Naive thymus-derived CD4-positive, alpha-beta T cell (primary cell): ENCODE results near the gene NACC1. TPM values are rescaled to one million over a fixed set of nuclear protein-coding genes. Genes with fewer than 3 reads are reported as not detected.
"Not testable (repeated sequence)": the region's sequence is repeated elsewhere in the genome, so short reads cannot be mapped to it uniquely, and the experiment has no call there.

Source experiments
- ATAC-seq: fragments of 150-1000 bp; cut with Tn5 transposase; 2 replicates; pipeline ENCODE4 v1.10.0; 2021; ENCODE audit warnings: mild to moderate bottlenecking, moderate library complexity
- CTCF ChIA-PET: fragments of 350-600 bp; sonication (Branson Sonifier 250); formaldehyde crosslinking; loops from one replicate; lab custom pipeline; 2021; ENCODE audit warnings: antibody characterized with exemption; lab: Charles Lee
- POLR2A ChIA-PET: fragments of 350-600 bp; sonication (Branson Sonifier 250); formaldehyde crosslinking; loops from one replicate; lab custom pipeline; 2021; ENCODE audit warnings: antibody characterized with exemption, inconsistent platforms; lab: Charles Lee
- DNase-seq, 9 donors: peaks; one replicate each; pipeline versions ENCODE4 v3.0.0 to v3.0.0-alpha.2; 2020 to 2022; ENCODE audit warnings: mixed read lengths in 1 of 9
- H3K27ac ChIP-seq: one replicate; pipeline ENCODE4 v1.7.0; 2013; ENCODE audit warnings: mild to moderate bottlenecking, low read depth, low read length, moderate library complexity
- H3K27me3 ChIP-seq, 2 donors: one replicate each; pipeline ENCODE4 v1.7.0; 2013; ENCODE audit warnings: low read length in 2 of 2, mild to moderate bottlenecking in 2 of 2, moderate library complexity in 2 of 2; ENCODE audit not compliant: control insufficient read depth in 2 of 2, insufficient read depth in 2 of 2
- H3K36me3 ChIP-seq, 3 experiments: 1 replicate in 2 of 3; 2 replicates in 1 of 3; pipeline ENCODE4 v1.7.0; 2013; ENCODE audit warnings: low read length in 3 of 3, mild to moderate bottlenecking in 3 of 3, moderate library complexity in 1 of 3; ENCODE audit not compliant: insufficient read depth in 3 of 3, control insufficient read depth in 2 of 3
- H3K4me1 ChIP-seq, 2 donors: one replicate each; pipeline ENCODE4 v1.7.0; 2013; ENCODE audit warnings: low read length in 2 of 2, mild to moderate bottlenecking in 2 of 2, moderate library complexity in 1 of 2; ENCODE audit not compliant: control insufficient read depth in 2 of 2, insufficient read depth in 2 of 2
- H3K4me3 ChIP-seq: 2 replicates; pipeline ENCODE4 v1.7.0; 2013; ENCODE audit warnings: mild to moderate bottlenecking, low read length
- H3K9me3 ChIP-seq, 3 experiments: 1 replicate in 2 of 3; 2 replicates in 1 of 3; pipeline ENCODE4 v1.7.0; 2013; ENCODE audit warnings: low read length in 3 of 3; ENCODE audit not compliant: control insufficient read depth in 2 of 3
- H3K27ac Mint-ChIP-seq, 9 donors: one replicate each; pipeline ENCODE4 v1.8.0; 2020 to 2022; ENCODE audit warnings: mixed read lengths in 9 of 9, mild to moderate bottlenecking in 8 of 9, moderate library complexity in 5 of 9, inconsistent platforms in 2 of 9
- H3K27me3 Mint-ChIP-seq, 5 donors: one replicate each; pipeline ENCODE4 v1.8.0; 2021 to 2022; ENCODE audit warnings: mixed read lengths in 5 of 5, mild to moderate bottlenecking in 1 of 5
- H3K36me3 Mint-ChIP-seq, 5 donors: one replicate each; pipeline ENCODE4 v1.8.0; 2020 to 2022; ENCODE audit warnings: mixed read lengths in 5 of 5, mild to moderate bottlenecking in 3 of 5, inconsistent platforms in 1 of 5
- H3K4me1 Mint-ChIP-seq, 7 donors: one replicate each; pipeline ENCODE4 v1.8.0; 2020 to 2022; ENCODE audit warnings: mixed read lengths in 7 of 7, mild to moderate bottlenecking in 3 of 7, inconsistent platforms in 1 of 7
- H3K4me3 Mint-ChIP-seq, 10 donors: one replicate each; pipeline ENCODE4 v1.8.0; 2020 to 2022; ENCODE audit warnings: mild to moderate bottlenecking in 10 of 10, mixed read lengths in 10 of 10, moderate library complexity in 6 of 10, inconsistent platforms in 2 of 10
- H3K9me3 Mint-ChIP-seq, 11 donors: one replicate each; pipeline ENCODE4 v1.8.0; 2020 to 2022; ENCODE audit warnings: mixed read lengths in 11 of 11, mild to moderate bottlenecking in 4 of 11, inconsistent platforms in 1 of 11, moderate library complexity in 1 of 11
- intact Hi-C, 2 donors: fragments of 100-400 bp; cut with micrococcal nuclease; formaldehyde crosslinking; loops; one replicate each; pipeline ENCODE4 v1.15.1; 2023
- polyA plus RNA-seq, 2 donors: library from polyadenylated mRNA; unstranded; fragments of 300-500 nt; fragmentation: Illumina TruSeq; gene quantifications; one replicate each; pipeline ENCODE4 v1.2.3, GENCODE V29; 2021
- total RNA-seq, 6 experiments: library from RNA in 5 of 6; stranded (reverse) in 5 of 6; gene quantifications; 1 replicate in 5 of 6; 2 replicates in 1 of 6; pipeline ENCODE4 v1.2.3 and lab custom pipeline; 2021 to 2026

NACC1 gene
- total and polyA plus RNA-seq, 7 experiments from 2014 or later, result 1.7 to 72.7 (median 20.7) TPM

- Mint-ChIP-seq H3K27ac (peak overlapping the region; percentile 92 to 100 (median 98)), H3K4me1 (peaks cover 40 to 72% (median 52%) of the 10 kb centered on the region in 7 donors), H3K36me3 (peaks cover 0 to 10% (median 0%) of the 10 kb centered on the region in 5 donors), H3K9me3 (peaks cover 0 to 2% (median 0%) of the 10 kb centered on the region in 11 donors), H3K4me3 (peak overlapping the region; percentile 79 to 90 (median 84)), H3K27me3 (no peaks in the 10 kb centered on the region)
- no peak for ATAC-seq
- Histone ChIP-seq H3K27me3 (no peaks in the 10 kb centered on the region), H3K4me3 (peak overlapping the region; percentile 41), H3K9me3 (no peaks in the 10 kb centered on the region), H3K27ac (peak overlapping the region; percentile 76), H3K36me3 (no peaks in the 10 kb centered on the region), H3K4me1 (peaks cover 48 to 58% of the 10 kb centered on the region in 2 donors)
- no peak for DNase-seq
- CTCF ChIA-PET, result interaction anchor here (0.7 to 1.2 kb wide), 3 partner anchors 9 to 104 kb away, joined by 3 to 6 read pairs (median 3); no protein-coding TSS in a partner anchor
- POLR2A ChIA-PET, result interaction anchor here (0.7 to 19.6 kb wide), 6 partner anchors 7 to 21 kb away, joined by 3 to 283 read pairs (median 8); no protein-coding TSS in a partner anchor
- intact Hi-C loops, result no loop called here
Observed at GRCh38 chr19:13173139-13173737, 55.2 kb downstream of the NACC1 start.

DNA sequence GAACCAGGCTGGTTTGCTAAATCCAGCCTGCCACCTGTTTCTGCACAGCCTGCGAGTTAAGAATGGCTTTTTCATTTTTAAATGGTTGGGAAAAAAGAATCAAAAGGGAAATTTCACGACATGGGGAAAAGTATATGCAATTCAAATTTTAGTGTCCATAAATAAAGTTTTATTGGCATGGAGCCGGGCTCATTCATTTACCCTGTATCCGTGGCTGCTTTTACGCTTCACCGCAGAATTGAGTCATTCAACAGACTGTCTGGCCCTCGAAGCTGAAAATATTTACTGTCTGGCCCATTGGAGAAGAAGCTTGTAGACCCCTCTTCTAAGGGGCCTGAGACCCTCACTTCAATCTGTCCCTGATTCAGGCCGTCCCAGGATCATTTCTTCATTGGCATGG lies 58.3 kb downstream of the NACC1 start:
- ChIA-PET CTCF (interaction anchor here (0.6 to 2.3 kb wide), 3 partner anchors 19 to 24 kb away, joined by 3 to 8 read pairs (median 8); no protein-coding TSS in a partner anchor), POLR2A (interaction anchor here (1.8 to 19.6 kb wide), 4 partner anchors 9 to 21 kb away, joined by 4 to 263 read pairs (median 11); no protein-coding TSS in a partner anchor)
- Histone ChIP-seq H3K4me1 (peaks cover 29 to 41% of the 10 kb centered on the region in 2 donors), H3K27me3 (no peaks in the 10 kb centered on the region), H3K36me3 (no peaks in the 10 kb centered on the region), H3K9me3 (no peaks in the 10 kb centered on the region), H3K4me3 (no peak overlapping the region), H3K27ac (no peak overlapping the region)
- Mint-ChIP-seq H3K4me1 (peaks cover 23 to 63% (median 46%) of the 10 kb centered on the region in 7 donors), H3K27me3 (no peaks in the 10 kb centered on the region), H3K27ac (peak overlapping the region in 8 of 9 donors; percentile 17 to 90 (median 63)), H3K9me3 (peaks cover 0 to 2% (median 0%) of the 10 kb centered on the region in 11 donors), H3K4me3 (no peak overlapping the region), H3K36me3 (peaks cover 0 to 3% (median 0%) of the 10 kb centered on the region in 5 donors)
- DNase-seq (no peak), ATAC-seq (no peak)
- intact Hi-C loops, result no loop called here

DNA sequence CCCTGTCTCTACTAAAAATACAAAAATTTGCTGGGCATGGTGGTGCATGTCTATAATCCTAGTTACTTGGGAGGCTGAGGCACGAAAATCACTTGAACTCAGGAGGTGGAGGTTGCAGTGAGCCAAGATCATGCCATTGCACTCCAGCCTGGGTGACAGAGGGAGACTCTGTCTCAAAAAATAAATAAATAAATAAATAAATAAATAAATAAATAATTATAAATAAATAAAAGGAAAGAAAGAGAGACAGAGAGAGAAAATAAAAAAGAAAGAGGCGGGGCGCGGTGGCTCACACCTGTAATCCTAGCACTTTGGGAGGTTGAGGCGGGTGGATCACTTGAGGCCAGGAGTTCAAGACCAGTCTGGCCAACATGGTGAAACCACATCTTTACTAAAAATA lies 59.5 kb downstream of the NACC1 start:
- H3K4me3 Mint-ChIP-seq, H3K27me3 Mint-ChIP-seq, H3K36me3 ChIP-seq, DNase-seq, intact Hi-C loops, H3K4me3 ChIP-seq, ATAC-seq, H3K27me3 ChIP-seq, H3K36me3 Mint-ChIP-seq, H3K9me3 ChIP-seq, H3K27ac ChIP-seq, H3K9me3 Mint-ChIP-seq: not testable (repeated sequence)
- Mint-ChIP-seq H3K27ac (peak overlapping the region in 2 of 9 donors; percentile 58 to 90), H3K4me1 (peaks cover 13 to 60% (median 44%) of the 10 kb centered on the region in 7 donors)
- ChIA-PET POLR2A (interaction anchor here (1.0 to 19.6 kb wide), 4 partner anchors 11 to 38 kb away, joined by 4 to 263 read pairs (median 5); no protein-coding TSS in a partner anchor), CTCF (interaction anchor here (0.8 kb wide), 1 partner anchor 22 kb away, joined by 3 read pairs; no protein-coding TSS in a partner anchor)
- H3K4me1 ChIP-seq, result peaks cover 32 to 39% of the 10 kb centered on the region in 2 donors

DNA sequence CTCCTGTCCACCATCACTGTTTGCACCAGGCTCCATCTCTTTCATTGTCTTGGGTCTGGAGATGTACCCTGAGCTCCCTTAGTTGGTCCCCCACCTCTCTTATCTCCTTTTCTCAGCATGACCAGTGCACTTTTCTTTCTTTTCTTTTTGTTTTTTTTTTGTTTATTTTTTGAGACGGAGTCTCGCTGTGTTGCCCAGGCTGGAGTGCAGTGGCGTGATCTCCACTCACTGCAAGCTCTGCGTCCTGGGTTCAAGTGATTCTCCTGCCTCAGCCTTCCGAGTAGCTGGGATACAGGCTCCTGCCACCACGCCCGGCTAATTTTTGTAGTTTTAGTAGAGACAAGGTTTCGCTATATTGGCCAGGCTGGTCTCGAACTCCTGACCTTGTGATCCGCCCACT lies 60.2 kb downstream of the NACC1 start:
- ATAC-seq, H3K4me3 Mint-ChIP-seq, H3K27me3 Mint-ChIP-seq, H3K9me3 ChIP-seq, H3K27me3 ChIP-seq, H3K27ac ChIP-seq, intact Hi-C loops, H3K36me3 ChIP-seq, H3K4me3 ChIP-seq, H3K9me3 Mint-ChIP-seq, H3K36me3 Mint-ChIP-seq, DNase-seq: not testable (repeated sequence)
- ChIA-PET CTCF (interaction anchor here (0.5 to 0.8 kb wide), 2 partner anchors 23 to 65 kb away, joined by 3 to 4 read pairs; no protein-coding TSS in a partner anchor), POLR2A (interaction anchor here (1.0 to 19.6 kb wide), 4 partner anchors 12 to 38 kb away, joined by 4 to 263 read pairs (median 5); no protein-coding TSS in a partner anchor)
- H3K4me1 ChIP-seq, result peaks cover 26 to 33% of the 10 kb centered on the region in 2 donors
- peak overlapping the region in 4 of 9 donors; percentile 31 to 81 (median 59) for H3K27ac Mint-ChIP-seq
- H3K4me1 Mint-ChIP-seq, result peaks cover 7 to 53% (median 38%) of the 10 kb centered on the region in 7 donors

DNA sequence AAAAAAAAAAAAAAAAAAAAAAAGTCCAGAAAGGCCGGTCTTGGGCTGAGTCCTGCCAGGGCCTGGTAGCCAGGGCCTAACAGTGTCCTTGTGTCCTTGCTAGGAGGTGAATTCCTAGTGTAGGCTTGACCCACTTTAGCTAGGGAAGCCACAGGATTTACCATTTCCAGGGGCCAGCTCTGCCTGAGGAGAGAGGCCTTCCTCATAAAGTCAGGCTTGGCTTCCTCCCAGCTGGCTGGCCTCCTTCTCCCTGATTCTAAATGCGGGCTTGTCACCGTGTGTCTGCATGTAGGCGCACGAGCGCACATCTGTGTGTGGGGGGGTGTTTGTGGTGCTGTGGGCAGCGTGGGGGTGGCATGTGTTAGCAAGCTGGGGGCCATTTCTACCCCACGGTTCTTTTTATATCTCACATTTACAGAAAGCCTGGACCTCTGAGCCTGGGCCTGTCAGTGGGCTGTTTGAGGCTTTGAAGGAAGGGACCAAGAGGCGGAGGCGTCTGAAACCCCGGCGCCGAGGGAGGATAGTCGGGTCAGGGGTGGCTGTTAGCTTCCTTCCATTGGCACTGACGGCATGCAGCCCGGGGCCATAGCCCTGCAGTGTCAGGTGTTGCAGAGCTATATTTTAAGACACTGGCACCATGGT lies 63.8 kb downstream of the NACC1 start:
- Histone ChIP-seq H3K36me3 (no peaks in the 10 kb centered on the region), H3K9me3 (no peaks in the 10 kb centered on the region), H3K4me1 (peaks cover 20 to 21% of the 10 kb centered on the region in 2 donors), H3K27me3 (no peaks in the 10 kb centered on the region), H3K27ac (no peak overlapping the region), H3K4me3 (no peak overlapping the region)
- Mint-ChIP-seq H3K4me1 (peaks cover 14 to 43% (median 38%) of the 10 kb centered on the region in 7 donors), H3K27me3 (no peaks in the 10 kb centered on the region), H3K27ac (peak overlapping the region; percentile 20 to 86 (median 76)), H3K9me3 (peaks cover 0 to 3% (median 0%) of the 10 kb centered on the region in 11 donors), H3K4me3 (peak overlapping the region in 8 of 10 donors; percentile 24 to 71 (median 62)), H3K36me3 (peaks cover 0 to 2% (median 0%) of the 10 kb centered on the region in 5 donors)
- intact Hi-C loops, result loop anchor here in 1 of 2 donors (1.0 to 5.0 kb wide), 2 partner anchors 15 to 1945 kb away; a partner anchor contains a TSS
- ChIA-PET CTCF (interaction anchor here (0.6 to 3.0 kb wide), 10 partner anchors 8 to 216 kb away, joined by 3 to 18 read pairs (median 3); no protein-coding TSS in a partner anchor), POLR2A (interaction anchor here (0.6 to 19.6 kb wide), 8 partner anchors 8 to 77 kb away, joined by 5 to 263 read pairs (median 8); partner anchors contain the start of genes IER2, NACC1 and STX10)
- peak; percentile 71 for ATAC-seq
- no peak for DNase-seq

DNA sequence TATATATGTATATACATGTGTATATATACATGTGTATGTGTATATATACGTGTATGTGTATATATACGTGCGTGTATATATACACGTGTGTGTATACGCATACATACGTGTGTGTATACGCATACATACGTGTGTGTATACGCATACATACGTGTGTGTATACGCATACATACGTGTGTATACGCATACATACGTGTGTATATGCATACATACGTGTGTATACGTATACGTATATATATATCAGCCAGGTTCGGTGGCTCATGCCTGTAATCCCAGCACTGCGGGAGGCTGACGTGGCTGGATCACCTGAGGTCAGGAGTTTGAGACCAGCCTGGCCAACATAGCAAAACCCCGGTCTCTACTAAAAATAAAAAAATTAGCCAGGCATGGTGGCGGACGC lies 66.9 kb downstream of the NACC1 start:
- H3K27ac Mint-ChIP-seq, result peak overlapping the region in 1 of 9 donors; percentile 59
- H3K9me3 ChIP-seq, H3K27me3 Mint-ChIP-seq, ATAC-seq, H3K9me3 Mint-ChIP-seq, H3K36me3 ChIP-seq, DNase-seq, H3K4me3 Mint-ChIP-seq, H3K27me3 ChIP-seq, H3K27ac ChIP-seq, H3K4me3 ChIP-seq, H3K36me3 Mint-ChIP-seq: not testable (repeated sequence)
- intact Hi-C loops, result loop anchor here in 1 of 2 donors (5.0 kb wide), 1 partner anchor 1942 kb away; a partner anchor contains a TSS
- CTCF ChIA-PET, result interaction anchor here (0.6 kb wide), 1 partner anchor 328 kb away, joined by 3 read pairs; no protein-coding TSS in a partner anchor
- H3K4me1 ChIP-seq, result peaks cover 20 to 32% of the 10 kb centered on the region in 2 donors
- H3K4me1 Mint-ChIP-seq, result peaks cover 20 to 49% (median 39%) of the 10 kb centered on the region in 7 donors
- POLR2A ChIA-PET, result interaction anchor here (1.4 to 19.6 kb wide), 5 partner anchors 9 to 32 kb away, joined by 3 to 263 read pairs (median 31); no protein-coding TSS in a partner anchor
